Superior temporal gyrus (tissue), 1 donor: ENCODE measurements around the gene TNFRSF25.
A peak's percentile ranks its signal among the peaks of the same experiment; 100 is the strongest.

Experiments
- DNase-seq: peaks from one replicate; pipeline ENCODE4 v3.0.0-alpha.2; 2016; ENCODE audit errors: extremely low spot score

The TNFRSF25 gene

DNA sequence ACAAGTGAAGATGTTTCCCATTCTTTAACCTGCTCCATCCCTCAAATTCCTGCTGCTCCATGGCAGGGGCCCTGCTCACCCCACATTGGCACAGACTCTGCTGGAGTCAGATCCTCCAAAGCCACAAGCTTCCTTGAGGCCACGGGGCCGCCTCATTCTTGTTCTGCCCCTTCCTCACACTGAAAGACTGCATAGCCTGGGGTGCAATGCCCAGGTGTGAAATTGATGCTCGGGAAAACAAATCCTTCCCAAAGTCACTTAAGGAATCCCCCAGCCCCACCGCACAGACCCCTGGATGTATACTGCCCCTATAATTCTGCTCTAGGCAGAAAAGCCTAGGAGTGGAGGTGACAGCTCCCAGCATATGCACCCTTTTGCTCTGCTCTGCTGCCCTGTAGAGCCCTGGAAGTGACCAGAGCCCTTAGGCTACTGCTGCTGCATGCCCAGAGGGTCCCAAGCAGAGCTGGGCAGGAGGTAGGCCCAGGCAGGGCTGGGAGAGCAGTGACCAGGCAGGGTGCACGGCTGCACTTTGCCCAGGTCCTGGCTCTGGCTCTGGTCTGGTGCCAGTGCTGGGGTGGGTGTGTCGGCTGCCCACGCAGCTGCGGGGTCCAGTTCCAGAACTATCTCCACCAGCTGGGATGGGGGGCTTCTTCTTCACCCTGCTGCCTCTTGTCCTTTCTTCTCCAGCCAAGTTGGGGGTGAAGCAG, 47.9 kb downstream of the TNFRSF25 start:
- DNase-seq = no peak

DNA sequence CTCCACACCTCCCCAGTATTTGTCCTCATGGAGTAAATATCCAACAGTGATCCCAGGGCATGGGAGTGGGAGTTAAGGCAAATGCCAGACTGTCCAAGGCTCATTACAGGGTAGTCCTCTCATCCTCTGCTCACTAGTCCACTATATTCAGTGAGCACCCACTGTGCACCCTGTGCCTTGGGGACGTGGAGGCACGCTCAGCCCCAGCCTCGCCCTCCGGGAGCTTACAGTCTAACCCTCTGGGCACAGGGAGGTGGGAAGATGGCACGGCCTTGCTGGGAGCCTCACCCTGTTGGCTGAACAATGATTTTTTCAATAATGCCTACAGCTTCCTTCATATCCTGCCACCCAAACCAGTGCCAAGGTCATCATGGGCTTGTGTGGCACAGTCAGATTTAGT, 49.1 kb downstream of the TNFRSF25 start:
- DNase-seq = no peak

DNA sequence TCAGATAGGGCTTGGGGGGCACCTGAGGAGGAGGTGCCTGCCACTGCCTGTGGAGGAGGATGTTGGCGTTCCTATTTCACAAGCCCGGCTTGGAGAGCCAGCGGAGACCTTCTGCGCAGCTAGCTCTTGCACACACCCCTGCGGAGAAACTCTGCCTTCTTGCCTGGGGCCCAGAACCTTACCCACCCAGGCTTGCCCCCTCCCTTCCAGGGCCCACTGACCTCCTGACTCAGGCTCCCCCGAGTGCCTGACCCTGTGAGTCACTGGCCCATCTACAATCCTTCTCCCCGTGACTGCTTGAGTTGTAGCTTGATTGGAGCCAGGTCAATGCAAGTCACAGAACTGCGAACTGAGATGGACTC, 49.7 kb downstream of the TNFRSF25 start:
- DNase-seq = no peak

DNA sequence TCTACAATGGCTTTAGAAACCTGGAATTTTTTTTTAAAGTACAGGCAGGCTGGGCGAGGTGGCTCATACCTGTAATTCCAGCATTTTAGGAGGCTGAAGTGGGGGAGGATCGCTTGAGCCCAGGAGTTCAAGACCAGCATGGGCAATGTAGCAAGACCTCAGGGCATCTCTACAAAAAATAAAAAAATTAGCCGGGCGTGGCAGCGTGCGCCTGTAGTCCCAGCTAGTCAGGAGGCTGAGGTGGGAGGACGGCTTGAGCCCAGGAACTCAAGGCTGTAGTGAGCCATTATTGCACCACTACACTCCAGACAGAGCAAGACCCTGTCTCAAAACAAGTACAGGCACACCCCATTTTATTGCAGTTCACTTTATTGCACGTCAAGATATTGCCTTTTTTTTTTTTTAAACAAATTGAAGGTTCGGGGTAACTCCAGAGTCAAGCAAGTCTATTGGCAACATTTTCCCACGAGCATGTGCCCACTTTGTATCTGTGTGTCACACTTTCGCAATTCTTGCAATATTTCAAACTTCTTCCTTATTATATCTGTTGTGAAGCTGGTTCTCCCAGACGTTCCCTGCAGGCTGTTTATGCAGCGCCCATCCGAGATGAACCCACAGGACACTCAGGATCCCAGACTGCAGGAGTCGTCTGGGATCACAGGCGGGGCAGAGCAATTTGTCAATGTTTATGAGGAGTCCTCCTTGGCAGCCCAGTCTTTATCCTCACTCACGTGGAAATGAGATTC, 50.9 kb downstream of the TNFRSF25 start:
- no peak for DNase-seq

DNA sequence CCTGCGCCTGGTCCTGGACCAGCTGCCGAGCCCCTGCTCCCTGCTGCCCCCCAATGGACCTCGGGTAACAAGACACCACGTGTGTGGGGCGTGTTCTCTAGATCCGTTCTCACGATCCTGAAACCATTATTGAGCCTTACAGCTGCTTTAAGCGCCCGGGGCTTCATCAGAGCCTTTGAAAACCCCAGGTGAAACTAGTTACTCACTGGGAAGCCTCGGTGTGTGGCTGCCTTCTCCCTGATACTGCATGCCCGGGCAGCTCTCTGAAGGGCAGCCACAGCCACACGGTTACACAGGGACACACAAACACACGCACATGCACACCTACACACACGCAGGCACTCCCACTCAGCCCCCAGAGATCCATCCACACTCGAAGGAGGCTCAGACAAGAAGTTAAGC, 51.5 kb downstream of the TNFRSF25 start:
- peak; percentile 32 for DNase-seq

DNA sequence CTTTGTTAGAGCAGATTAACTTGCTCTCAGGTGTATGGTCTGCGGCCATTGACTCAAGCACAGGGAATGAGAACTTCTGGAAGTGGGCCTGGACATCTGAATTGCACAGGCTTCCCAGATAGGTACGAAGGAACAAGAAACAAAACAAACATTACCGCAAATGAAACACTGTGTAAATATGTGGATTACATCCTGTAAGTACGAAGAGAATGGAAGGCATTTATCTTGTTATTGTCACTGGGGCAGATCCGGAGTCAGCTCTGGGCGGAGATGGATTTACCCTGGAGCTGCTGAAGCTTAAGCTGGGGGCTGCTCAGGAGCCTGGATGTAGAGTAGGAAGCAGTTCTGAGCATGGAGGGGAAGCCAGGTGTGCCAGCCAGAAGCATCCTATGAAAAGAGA, 53.1 kb downstream of the TNFRSF25 start:
- no peak for DNase-seq
